ENCODE results near the gene NISCH.

Gene NISCH

DNA sequence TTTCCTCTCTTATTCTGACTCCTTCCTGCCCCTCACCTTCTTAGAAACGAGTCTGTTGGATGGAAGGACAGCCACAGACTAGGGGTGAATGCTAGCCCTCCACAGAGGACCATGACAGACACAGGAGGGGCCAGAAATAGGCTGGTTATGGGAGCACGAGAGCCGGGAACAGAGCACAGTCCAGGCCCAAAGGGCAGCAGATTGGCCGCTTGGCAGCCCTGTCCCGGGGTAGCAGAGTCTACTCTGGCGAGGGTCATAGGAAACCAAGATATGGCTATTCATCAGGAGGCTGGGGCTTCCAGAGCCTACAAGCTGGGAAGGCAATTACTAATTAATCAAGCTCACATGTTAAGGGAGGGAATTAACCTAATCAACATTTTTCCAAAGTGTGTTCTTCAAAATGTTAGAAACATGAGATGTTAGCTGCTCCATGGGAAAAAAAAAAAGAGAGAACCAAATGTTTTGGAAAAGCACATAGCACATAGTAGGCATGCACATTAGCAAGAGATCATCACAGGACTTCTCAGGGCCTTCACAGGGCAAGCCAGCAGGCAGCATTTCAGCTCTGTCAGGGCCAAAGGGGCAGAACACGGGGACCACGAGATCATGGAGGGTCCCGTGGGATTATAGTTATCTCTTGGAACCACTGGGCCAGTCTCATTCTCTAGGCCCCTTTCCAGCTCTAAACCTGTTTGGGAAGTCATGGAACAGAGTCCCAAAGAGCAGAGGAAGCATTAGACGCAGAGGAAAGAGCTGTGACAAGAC is 23.8 kb upstream of the NISCH start:
- TF ChIP-seq CTCF (IDR thresholded peaks at IDR 0.05; ENCODE audit: insufficient read depth, low read length, poor library complexity, severe bottlenecking) (no peak), EZH2phosphoT487 (conservative IDR thresholded peaks at IDR 0.05; ENCODE audit: low read length) (no peak)
- no peaks in the 10 kb centered on the region for H3K36me3 ChIP-seq (ENCODE audit: low read length)
- no peak overlapping the region for H3K4me2 ChIP-seq (ENCODE audit: low read depth, low read length, poor library complexity, severe bottlenecking)
- H3K27ac ChIP-seq (ENCODE audit: low read depth, low read length) = no peak overlapping the region
- H4K20me1 ChIP-seq (ENCODE audit: low read depth, low read length) = no peaks in the 10 kb centered on the region
- H3K9me3 ChIP-seq (ENCODE audit: insufficient read depth, low read length) = no peaks in the 10 kb centered on the region
- H3K9ac ChIP-seq (ENCODE audit: low read length) = no peak overlapping the region
- H3K79me2 ChIP-seq (ENCODE audit: insufficient read depth, low read length) = no peaks in the 10 kb centered on the region
- no peak overlapping the region for H2AFZ ChIP-seq (ENCODE audit: low read depth, low read length, severe bottlenecking)
- H3K27me3 ChIP-seq (ENCODE audit: low read length) = no peaks in the 10 kb centered on the region
- no peaks in the 10 kb centered on the region for H3K9me2 ChIP-seq (replicated peaks; ENCODE audit: insufficient read depth, low read length)
- no peaks in the 10 kb centered on the region for H3F3A ChIP-seq (ENCODE audit: insufficient read depth)
- no peak overlapping the region for H3K4me3 ChIP-seq (ENCODE audit: insufficient read depth, low read length, poor library complexity, severe bottlenecking)

DNA sequence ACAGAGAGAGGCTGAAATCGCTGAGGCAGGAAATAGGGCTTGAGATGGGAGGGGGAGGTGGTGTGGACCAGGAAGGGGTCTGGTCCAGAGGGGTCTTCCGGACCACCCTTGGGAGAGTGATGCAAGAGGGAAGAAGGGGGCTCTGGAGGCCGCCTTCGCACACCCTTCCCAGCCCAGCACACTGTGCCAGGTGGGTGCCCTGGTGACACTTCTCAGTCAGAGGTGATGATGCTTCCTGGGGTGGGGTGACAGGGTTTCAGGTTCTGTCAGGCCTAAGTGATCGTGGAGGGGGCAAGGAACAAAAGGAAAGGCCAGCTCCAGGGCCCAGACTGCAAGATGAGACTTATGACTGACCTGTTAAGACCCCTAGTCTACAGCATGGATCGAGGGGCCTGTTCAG is 23.2 kb upstream of the NISCH start:
- no peaks in the 10 kb centered on the region for H3K79me2 ChIP-seq (ENCODE audit: insufficient read depth, low read length)
- no peaks in the 10 kb centered on the region for H3K27me3 ChIP-seq (ENCODE audit: low read length)
- no peak overlapping the region for H2AFZ ChIP-seq (ENCODE audit: low read depth, low read length, severe bottlenecking)
- H3K4me3 ChIP-seq (ENCODE audit: insufficient read depth, low read length, poor library complexity, severe bottlenecking) = no peak overlapping the region
- no peak overlapping the region for H3K27ac ChIP-seq (ENCODE audit: low read depth, low read length)
- H3K9ac ChIP-seq (ENCODE audit: low read length) = no peak overlapping the region
- H3F3A ChIP-seq (ENCODE audit: insufficient read depth) = no peaks in the 10 kb centered on the region
- TF ChIP-seq CTCF (IDR thresholded peaks at IDR 0.05; ENCODE audit: insufficient read depth, low read length, poor library complexity, severe bottlenecking) (no peak), EZH2phosphoT487 (conservative IDR thresholded peaks at IDR 0.05; ENCODE audit: low read length) (no peak)
- no peaks in the 10 kb centered on the region for H3K9me3 ChIP-seq (ENCODE audit: insufficient read depth, low read length)
- H3K9me2 ChIP-seq (replicated peaks; ENCODE audit: insufficient read depth, low read length) = no peaks in the 10 kb centered on the region
- no peaks in the 10 kb centered on the region for H3K36me3 ChIP-seq (ENCODE audit: low read length)
- H4K20me1 ChIP-seq (ENCODE audit: low read depth, low read length) = no peaks in the 10 kb centered on the region
- no peak overlapping the region for H3K4me2 ChIP-seq (ENCODE audit: low read depth, low read length, poor library complexity, severe bottlenecking)

DNA sequence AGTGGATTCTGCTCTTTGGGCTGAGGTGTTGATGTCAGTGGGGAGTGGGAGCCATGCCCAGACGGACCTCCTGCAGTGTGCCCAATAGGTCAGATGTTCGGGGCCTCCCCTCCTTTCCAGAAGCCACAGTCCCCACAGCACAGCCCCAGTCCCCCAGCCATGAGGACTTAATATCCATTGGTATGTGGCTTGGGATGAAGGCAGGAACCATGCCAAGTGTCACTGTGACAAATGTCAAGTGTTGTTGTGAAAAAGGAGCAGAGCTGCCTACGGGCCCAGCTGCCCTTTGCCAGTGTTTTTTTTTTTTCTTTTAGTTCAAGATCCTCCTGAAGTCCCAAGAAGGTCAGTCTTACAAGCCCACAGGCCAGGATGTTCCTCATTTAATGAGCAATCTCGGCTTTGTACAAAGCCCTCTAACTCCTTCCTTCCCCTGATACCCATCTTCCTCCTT is 22.7 kb upstream of the NISCH start:
- Histone ChIP-seq H3K4me2 (ENCODE audit: low read depth, low read length, poor library complexity, severe bottlenecking) (no peak overlapping the region), H3K4me3 (ENCODE audit: insufficient read depth, low read length, poor library complexity, severe bottlenecking) (no peak overlapping the region), H4K20me1 (ENCODE audit: low read depth, low read length) (no peaks in the 10 kb centered on the region), H3K9me2 (replicated peaks; ENCODE audit: insufficient read depth, low read length) (no peaks in the 10 kb centered on the region), H3K36me3 (ENCODE audit: low read length) (no peaks in the 10 kb centered on the region), H3K27ac (ENCODE audit: low read depth, low read length) (no peak overlapping the region), H3K9me3 (ENCODE audit: insufficient read depth, low read length) (no peaks in the 10 kb centered on the region), H3K27me3 (ENCODE audit: low read length) (no peaks in the 10 kb centered on the region), H3F3A (ENCODE audit: insufficient read depth) (no peaks in the 10 kb centered on the region), H2AFZ (ENCODE audit: low read depth, low read length, severe bottlenecking) (no peak overlapping the region), H3K79me2 (ENCODE audit: insufficient read depth, low read length) (no peaks in the 10 kb centered on the region), H3K9ac (ENCODE audit: low read length) (no peak overlapping the region)
- TF ChIP-seq EZH2phosphoT487 (conservative IDR thresholded peaks at IDR 0.05; ENCODE audit: low read length) = no peak
- no peak for TF ChIP-seq CTCF (IDR thresholded peaks at IDR 0.05; ENCODE audit: insufficient read depth, low read length, poor library complexity, severe bottlenecking)

All from SU-DHL-6 (cell line).